ENCODE data around the gene SLC24A3. TPM values are rescaled to one million over a fixed set of nuclear protein-coding genes. Genes with fewer than 3 reads are reported as not detected.

SLC24A3 gene
- total RNA-seq, 1 experiment from 2014 or later = not detected

DNA sequence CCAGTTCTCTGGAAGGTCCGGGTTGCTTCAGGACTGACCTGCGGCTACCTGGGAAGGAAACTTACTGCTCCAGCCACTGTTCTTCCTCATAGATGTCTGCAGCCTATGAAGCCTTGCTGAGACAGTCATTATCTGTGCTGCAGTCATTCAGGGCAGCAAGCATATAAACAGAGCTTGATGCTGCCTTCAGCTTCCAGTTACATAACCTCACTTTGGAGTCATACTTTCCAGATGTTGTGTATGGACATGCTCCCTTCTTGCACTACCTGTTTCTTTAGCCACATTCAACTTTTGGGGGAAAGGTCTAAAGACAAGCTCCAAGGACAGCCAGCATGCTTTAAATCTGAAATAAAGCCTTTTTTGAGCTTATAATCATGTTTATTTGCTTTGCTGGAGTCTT is 98.1 kb downstream of the SLC24A3 start:
- ATAC-seq (no peak), DNase-seq (ENCODE audit: low read depth, low spot score) (no peak)
- no peak overlapping the region for H3K4me3 ChIP-seq (ENCODE audit: low read depth in 2 of 2, low read length in 2 of 2)
- TF ChIP-seq POLR2AphosphoS5 (IDR thresholded peaks at IDR 0.05; ENCODE audit: low read depth, low read length) (no peak), CTCF (IDR thresholded peaks at IDR 0.05) (no peak), TCF7L2 (IDR thresholded peaks at IDR 0.05; ENCODE audit: low read depth, low read length) (no peak), SIN3A (IDR thresholded peaks at IDR 0.05; ENCODE audit: borderline replicate concordance, insufficient read depth, low read depth, low read length) (no peak)
- TF ChIP-seq, protein P1, sequence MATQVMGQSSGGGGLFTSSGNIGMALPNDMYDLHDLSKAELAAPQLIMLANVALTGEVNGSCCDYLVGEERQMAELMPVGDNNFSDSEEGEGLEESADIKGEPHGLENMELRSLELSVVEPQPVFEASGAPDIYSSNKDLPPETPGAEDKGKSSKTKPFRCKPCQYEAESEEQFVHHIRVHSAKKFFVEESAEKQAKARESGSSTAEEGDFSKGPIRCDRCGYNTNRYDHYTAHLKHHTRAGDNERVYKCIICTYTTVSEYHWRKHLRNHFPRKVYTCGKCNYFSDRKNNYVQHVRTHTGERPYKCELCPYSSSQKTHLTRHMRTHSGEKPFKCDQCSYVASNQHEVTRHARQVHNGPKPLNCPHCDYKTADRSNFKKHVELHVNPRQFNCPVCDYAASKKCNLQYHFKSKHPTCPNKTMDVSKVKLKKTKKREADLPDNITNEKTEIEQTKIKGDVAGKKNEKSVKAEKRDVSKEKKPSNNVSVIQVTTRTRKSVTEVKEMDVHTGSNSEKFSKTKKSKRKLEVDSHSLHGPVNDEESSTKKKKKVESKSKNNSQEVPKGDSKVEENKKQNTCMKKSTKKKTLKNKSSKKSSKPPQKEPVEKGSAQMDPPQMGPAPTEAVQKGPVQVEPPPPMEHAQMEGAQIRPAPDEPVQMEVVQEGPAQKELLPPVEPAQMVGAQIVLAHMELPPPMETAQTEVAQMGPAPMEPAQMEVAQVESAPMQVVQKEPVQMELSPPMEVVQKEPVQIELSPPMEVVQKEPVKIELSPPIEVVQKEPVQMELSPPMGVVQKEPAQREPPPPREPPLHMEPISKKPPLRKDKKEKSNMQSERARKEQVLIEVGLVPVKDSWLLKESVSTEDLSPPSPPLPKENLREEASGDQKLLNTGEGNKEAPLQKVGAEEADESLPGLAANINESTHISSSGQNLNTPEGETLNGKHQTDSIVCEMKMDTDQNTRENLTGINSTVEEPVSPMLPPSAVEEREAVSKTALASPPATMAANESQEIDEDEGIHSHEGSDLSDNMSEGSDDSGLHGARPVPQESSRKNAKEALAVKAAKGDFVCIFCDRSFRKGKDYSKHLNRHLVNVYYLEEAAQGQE (IDR thresholded peaks at IDR 0.05; ENCODE audit: insufficient read depth in 1 of 2, low read depth in 2 of 2, low read length in 1 of 2) = no peak
- CTCF ChIA-PET = no interaction called here
- no peaks in the 10 kb centered on the region for H3K36me3 ChIP-seq (ENCODE audit: control insufficient read depth, insufficient read depth, low read length)
- BruUV-seq (replicated peaks) = no TSS peak
- no peaks in the 10 kb centered on the region for H3K4me1 ChIP-seq (ENCODE audit: control insufficient read depth, insufficient read depth, low read length)
- no peaks in the 10 kb centered on the region for H3K9me3 ChIP-seq (ENCODE audit: control insufficient read depth, insufficient read depth, low read depth, low read length)
- POLR2A ChIA-PET = no interaction called here
- in situ Hi-C loops (cut with HindIII; ENCODE audit: low pct_unique_long_range_greater_than_20kb, low sequenced_read_pairs) (no loop called here), intact Hi-C loops (cut with micrococcal nuclease; ENCODE audit: unreplicated experiment) (no loop called here)
- H3K27me3 ChIP-seq (ENCODE audit: control insufficient read depth, insufficient read depth, low read length) = no peaks in the 10 kb centered on the region; the same call in 1 of the 2 replicates
- H3K27ac ChIP-seq (ENCODE audit: low read length) = no peak overlapping the region

DNA sequence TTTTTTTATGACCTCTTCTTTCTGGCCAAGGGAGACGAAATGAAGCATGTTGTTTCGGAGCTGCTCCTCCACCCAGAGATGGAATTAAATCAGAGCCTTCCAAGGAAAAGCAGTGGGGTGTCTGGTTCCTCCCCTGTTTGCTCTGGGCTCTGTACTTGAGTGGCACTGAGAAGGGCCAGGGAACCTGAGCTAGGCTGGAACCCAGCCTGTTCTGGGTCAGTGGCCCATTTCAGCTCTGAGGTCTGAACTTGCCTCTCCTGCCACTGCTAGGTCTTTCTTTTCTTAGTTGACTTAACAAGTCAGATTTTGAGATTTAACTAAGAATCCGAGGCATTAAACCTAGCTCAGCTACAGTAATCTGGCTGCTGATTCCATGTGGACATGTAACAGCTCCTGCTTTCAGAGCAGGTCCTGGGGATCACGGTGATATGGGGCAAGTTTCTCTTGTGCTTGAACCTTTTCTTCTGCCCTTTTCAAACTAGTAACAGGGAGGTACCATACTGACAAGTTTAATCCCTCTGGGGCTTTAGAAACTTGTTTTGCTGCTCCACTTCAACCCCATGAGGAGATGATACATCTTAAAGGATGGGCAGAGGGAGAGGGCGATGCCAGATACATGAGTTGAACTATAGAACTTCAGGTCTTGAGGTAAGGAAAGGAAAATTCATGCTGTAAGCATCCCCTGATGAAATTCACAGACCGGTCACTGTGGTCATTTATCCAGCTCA is 101.1 kb downstream of the SLC24A3 start:
- Histone ChIP-seq H3K36me3 (ENCODE audit: control insufficient read depth, insufficient read depth, low read length) (no peaks in the 10 kb centered on the region), H3K9me3 (ENCODE audit: control insufficient read depth, insufficient read depth, low read depth, low read length) (no peaks in the 10 kb centered on the region), H3K4me1 (ENCODE audit: control insufficient read depth, insufficient read depth, low read length) (no peaks in the 10 kb centered on the region), H3K27ac (ENCODE audit: low read length) (no peak overlapping the region), H3K27me3 (ENCODE audit: control insufficient read depth, insufficient read depth, low read length) (no peaks in the 10 kb centered on the region; the same call in 1 of the 2 replicates), H3K4me3 (ENCODE audit: low read depth in 2 of 2, low read length in 2 of 2) (no peak overlapping the region)
- no peak for ATAC-seq
- no peak for DNase-seq (ENCODE audit: low read depth, low spot score)
- ChIA-PET CTCF (no interaction called here), POLR2A (no interaction called here)
- intact Hi-C loops (cut with micrococcal nuclease; ENCODE audit: unreplicated experiment) (no loop called here), in situ Hi-C loops (cut with HindIII; ENCODE audit: low pct_unique_long_range_greater_than_20kb, low sequenced_read_pairs) (no loop called here)
- no TSS peak for BruUV-seq (replicated peaks)
- no peak for TF ChIP-seq CTCF (IDR thresholded peaks at IDR 0.05)
- no peak for TF ChIP-seq POLR2AphosphoS5 (IDR thresholded peaks at IDR 0.05; ENCODE audit: low read depth, low read length)
- TF ChIP-seq TCF7L2 (IDR thresholded peaks at IDR 0.05; ENCODE audit: low read depth, low read length) = no peak
- TF ChIP-seq SIN3A (IDR thresholded peaks at IDR 0.05; ENCODE audit: borderline replicate concordance, insufficient read depth, low read depth, low read length) = no peak
- TF ChIP-seq, protein P1 (IDR thresholded peaks at IDR 0.05; ENCODE audit: insufficient read depth in 1 of 2, low read depth in 2 of 2, low read length in 1 of 2) = no peak

All from Panc1 (cell line).